Activated naive CD4-positive, alpha-beta T cell treated with Interleukin-2 at 50 U/mL for 16 hours (primary cell): ENCODE measurements around the gene MARCHF9.
A peak's percentile ranks its signal among the peaks of the same experiment; 100 is the strongest.

ENCODE experiments used
- DNase-seq: peaks from one replicate; pipeline ENCODE4 v3.0.0-alpha.2; 2020

Gene MARCHF9

DNA sequence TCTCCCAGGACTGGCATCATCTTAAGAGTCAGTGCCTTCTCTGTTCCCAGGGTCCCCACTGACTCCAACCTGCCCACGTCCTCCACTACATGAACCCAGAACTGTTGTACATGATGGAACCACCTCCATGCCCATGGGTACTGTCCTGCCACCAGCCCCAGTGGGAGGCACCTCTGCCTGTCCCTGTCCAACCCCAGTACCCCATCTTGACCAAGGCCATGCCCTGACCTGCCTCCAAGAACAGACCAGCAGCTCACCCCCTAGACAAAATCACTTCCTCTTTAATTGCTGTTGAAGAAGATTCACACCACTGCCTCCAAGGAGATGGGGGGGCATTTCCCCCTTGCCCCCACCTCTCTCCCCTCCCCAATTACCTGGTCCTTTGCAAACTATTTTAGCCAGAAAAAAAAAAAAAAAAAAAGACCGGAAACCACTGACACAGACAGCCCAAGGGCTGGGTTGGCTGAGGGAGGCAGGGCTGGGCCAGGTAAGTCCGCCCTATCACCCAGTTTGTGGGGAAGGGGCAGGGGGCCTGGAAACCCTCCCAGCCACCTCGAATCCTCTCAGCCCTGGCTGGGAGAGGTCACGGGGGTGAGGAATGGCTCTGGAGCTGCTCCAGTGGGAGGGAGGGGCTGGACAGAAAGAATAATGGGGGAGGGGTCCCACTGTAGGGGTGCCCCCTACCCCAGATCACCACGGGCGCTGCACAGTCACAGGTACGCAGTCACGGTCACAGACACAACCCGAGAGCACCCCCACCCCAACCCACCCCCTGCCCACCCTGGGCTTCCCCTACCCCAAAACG is 29.8 kb upstream of the MARCHF9 start:
- no peak for DNase-seq

DNA sequence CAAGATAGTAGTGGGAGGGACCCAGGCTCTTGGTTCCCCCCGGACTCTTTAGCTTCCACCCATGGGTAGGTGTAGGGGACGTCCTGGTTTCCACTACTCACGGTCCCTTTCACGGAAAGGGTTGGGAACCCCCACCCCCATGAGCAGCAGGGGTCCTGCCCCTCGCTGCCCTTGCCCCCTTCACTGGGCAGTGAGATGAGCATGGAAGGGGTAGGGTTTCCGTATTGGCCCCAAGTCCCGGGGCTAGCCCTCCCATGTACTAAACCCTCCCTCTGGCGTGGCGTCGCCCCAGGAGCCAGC is 29.1 kb upstream of the MARCHF9 start:
- DNase-seq = no peak

DNA sequence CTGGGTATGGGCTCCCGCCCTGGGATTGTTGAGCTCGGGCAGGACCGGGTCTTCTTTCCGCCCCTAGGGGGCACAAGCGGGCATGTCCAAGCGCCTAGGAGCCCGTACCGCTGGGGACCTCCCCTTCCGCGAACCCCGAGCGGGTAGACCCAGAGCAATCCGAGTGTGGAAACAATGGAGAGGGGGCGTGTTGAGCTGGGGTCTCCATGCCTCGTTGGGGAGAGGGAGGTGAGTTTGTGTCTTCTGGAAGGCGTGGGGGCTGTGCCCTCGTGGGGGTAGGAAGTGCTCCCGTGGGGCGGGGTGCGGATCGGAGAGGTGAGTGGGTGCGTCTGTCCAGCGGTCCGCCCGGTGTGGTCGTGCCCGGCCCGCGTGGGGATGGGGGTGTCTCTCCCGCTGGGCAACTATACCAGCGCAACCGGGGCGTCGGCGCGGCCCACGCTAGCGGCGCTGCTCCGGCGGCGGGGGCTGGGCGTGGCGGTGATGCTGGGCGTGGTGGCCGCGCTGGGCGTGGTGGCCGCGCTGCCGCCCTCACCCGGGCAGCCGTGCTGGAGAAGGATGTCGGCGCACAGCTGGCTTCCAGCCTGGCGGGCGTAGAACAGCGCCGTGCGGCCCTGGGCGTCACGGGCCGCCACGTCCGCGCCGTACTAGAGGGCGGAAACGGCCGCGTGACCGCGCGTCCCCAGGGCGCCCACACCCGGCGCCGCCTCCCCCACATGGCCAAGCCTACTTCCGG is 28.6 kb upstream of the MARCHF9 start:
- peak; percentile 14 for DNase-seq

DNA sequence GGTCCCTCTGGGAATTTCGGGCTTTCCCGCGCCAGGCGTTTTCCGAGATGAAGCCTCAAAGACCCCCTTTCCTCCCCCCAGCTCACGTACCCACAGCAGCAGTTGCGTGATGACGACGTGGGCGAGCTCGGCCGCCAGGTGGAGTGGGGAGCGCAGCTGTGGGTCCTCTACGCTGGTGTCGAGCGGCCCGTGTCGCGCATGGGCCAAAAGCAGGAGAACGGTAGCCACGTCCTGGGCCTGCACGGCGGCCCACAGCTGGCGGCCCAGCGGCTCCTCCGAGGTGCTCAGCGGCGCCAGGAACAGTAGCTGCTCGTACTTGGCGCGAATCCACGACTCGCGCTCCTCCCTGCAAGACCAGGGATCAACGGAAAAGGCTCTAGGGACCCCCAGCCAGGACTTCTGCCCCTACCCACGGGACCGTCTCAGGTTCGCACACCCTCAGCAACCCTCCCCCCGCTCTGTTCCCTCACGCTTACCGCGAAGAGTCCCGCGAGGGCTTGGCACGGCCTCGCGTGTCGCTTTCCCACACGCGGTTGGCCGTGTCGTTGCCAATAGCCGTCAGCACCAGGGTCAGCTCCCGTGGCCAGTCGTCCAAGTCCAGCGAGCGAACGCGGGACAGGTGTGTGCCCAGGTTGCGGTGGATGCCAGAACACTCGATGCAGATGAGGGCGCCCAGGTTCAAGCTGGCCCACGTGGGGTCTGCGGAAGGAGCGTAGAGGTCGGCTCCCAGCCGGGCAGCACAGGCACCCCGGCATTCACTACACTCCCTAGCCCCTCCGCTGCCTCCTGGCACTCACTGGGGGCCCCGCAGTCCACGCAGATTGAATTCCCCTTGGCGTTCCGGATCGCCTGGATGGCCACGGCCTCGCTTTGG is 27.8 kb upstream of the MARCHF9 start:
- DNase-seq = no peak

DNA sequence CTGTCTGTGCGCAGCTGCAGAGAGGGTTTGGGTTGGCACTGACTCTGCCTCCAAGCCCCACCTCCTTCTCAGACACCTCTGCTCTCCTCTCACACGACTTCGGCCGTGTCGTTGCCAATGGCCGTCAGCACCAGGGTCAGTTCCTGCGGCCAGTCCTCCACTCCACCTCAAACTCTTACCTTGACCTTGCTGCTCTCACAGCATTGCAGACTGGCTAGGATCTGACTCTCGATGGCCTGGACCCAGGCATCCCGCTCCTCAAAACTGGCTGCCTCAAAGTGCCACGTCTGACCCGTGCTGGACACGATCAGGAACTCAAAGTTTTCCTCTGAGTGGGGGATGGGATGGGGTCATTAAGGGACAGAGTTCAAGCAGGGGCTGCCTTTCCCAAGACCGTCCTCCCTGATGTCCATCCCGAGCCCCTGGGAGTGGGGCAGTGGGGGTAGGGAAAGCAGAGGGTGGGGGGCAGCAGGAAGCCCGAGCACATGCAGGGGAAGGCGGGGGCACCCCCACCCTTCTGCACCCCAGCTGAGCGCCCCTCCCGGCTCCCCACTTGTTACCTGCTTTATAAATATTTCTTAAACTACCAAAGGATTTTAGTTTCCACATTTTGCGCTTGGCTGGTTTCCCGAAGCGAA is 27.0 kb upstream of the MARCHF9 start:
- DNase-seq = no peak

DNA sequence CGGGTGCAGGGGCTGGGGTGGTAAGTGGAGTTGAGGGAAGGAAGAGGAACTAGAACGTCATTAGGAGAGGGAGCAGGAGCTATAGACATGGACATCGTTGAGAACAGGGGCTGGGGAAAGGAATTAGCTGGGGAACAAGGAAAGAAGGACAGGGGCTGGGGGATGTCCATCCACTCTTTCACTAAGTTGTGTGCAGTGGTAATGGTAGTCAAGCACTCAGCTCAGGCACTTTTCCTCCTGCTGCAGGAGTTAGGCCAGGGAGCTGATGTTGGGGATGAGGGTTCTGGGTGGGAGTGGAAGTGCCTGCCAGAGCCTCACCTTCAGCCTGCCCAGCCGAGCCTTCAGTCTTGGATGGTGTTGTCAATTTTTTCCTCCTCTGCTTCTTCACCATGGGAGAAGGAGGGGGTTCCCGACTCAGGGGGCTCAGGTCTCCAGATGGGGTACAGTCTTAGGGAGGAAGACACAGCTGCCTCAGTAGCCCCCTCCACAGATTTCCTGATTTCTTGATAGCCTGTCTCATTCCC is 25.5 kb upstream of the MARCHF9 start:
- no peak for DNase-seq

DNA sequence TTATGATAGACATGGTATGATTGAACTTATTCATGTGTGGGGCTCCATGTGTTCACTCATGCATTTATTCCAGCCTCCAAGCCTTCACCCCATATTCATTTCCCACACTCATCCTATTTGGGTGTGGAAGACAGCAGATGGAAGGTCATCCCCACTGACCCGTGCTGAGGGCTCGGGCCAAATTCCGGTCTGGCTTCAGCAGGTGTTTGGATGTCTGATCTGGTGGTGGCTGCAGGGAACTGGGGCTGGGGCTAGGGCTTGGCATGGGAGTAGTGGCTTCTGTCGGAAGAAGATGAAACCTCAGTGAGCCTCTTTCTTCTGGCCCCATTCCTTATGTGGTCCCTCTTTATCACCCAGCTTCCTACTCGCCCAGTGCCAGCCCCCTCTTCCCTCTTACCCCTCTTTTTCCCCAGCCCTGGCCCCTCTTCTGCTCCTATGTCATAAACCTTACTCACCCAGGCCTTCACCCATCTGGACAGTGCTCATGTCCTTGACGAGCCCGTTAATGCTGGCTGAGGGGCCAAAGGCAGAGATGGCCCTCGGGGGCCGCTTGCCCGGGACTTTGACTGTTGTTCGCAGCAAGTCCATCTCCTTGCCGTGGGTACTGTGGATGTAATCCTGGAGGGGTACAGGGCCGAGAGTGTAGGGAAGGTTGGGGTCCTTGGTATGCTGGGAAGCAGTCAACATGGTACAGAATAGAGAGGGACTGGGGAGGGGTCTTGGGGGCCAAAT is 24.4 kb upstream of the MARCHF9 start:
- DNase-seq = no peak

DNA sequence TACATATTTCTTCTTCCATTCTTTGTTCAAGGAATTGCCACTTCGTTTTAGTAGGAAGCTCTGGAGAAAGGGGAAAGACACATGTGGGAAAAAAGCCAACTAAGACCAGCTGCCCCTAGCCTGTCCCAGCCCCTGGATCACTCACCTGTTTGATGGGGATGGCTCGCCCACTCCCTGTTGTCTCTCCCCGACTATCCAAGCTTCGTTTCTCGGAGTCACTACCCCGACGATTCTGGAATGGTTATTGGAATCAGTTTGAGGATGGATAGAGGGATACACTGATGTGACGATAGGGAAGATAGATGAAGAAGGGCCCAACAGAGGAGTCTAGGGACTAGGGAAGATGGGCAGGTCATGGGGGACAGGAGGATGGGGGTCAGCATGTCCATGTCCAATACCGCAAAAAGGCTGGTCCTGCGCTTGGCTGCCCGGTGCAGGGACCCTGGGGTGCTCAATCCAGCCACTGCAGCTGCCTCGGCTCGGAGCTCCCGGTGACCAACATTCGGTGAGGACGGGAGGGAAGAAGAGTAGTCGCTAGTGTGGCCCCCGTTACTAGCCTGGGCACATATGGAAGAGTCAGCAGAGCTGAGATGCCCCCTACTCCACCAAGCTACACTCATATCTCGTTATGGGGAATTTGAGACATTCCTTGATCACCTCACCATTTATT is 23.4 kb upstream of the MARCHF9 start:
- no peak for DNase-seq

DNA sequence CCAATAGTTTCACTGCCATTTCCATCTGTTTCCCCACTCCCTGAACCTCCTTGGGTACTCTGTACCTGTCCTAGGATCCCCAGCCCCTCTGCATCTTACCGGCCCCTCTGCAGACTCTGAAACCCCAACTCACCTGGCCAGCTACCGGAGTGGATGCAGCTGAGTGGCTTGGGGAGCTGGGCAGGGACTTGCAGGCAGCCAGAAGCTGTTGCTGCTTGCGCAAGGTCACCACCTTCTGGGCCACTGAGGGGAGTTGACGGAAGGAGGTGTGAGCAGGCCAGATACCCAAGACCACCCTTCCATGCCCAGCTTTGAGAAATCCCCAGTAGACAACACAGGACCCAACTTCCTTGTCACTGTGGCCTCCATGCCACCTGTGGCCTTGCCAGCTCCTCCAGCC is 22.6 kb upstream of the MARCHF9 start:
- no peak for DNase-seq

DNA sequence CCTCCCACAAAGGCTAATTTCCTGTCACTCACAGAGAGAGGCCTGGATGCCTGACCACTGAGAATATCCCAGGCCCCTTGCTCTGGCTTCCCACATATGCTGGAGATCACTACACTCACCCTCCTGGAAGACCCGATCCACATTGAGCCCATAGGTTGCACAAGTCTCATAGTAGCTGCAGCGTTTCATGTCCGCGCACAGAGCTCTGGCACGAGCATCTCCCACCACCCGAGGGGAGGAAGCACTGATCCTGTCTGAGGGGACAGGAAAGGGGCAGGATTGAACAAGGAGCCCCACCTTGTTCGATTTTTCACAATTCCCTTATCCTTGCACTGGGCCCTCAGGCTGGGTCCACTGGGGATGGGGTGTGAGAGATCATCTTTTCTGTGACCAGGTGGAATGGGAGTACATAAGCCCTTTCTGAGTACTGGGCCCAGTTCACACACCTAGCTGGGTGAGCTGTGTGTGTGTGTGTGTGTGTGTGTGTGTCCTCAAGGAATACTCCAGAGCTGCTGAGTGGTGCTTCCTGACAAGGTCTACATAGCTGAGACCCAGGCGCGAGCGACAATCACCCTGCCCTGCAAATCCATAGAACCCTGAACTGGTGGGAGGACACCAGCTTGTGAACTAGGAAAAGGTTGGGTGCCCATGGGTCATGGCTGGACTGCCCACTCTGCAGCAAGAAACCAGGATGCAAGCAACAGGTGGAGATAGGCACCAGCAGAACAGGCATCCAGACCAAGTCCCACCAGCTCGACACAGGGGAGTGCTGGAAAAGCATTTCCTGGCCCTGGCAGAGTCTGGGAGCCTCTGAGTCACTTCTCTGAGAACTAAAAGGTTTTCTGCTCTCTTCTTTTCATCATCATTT is 21.9 kb upstream of the MARCHF9 start:
- DNase-seq = no peak

DNA sequence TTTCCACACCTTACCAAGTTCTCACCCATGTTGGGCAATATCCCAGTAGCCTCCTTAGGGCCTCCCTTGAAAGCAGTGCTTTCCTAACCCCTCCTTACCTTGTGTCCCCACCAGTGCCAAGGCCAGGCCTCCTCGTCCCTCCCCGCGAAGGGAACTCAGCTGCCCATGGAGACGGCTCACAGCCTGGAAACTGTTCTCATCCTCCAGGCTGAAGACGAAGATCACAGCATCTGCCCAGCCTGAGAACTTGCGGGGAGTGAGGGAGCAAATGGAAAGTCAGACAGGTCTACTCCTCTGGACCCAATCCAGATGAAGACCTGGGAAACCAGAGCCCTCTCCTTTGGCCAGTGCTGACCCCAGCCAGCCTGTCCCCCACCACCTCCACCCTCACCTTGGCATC is 21.0 kb upstream of the MARCHF9 start:
- DNase-seq = no peak

DNA sequence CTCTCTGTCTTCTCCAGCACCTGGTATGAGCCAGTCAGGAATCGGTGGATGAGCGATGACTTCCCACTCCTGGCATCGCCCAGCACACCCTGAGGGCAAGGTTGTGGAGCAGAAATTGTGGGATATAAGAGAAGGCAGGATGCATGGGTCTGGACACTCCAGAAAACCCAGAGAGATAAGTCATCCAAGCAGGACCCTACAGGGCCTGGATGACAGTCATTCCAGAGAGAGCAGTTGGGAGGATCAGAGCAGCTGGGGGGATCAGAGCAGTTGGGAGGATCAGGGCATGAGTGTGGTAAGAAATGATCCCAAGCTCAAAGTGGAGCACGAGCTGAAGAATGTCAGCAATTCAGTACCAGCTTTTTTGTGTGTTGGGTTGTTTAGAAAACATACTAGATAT is 20.3 kb upstream of the MARCHF9 start:
- DNase-seq = no peak

DNA sequence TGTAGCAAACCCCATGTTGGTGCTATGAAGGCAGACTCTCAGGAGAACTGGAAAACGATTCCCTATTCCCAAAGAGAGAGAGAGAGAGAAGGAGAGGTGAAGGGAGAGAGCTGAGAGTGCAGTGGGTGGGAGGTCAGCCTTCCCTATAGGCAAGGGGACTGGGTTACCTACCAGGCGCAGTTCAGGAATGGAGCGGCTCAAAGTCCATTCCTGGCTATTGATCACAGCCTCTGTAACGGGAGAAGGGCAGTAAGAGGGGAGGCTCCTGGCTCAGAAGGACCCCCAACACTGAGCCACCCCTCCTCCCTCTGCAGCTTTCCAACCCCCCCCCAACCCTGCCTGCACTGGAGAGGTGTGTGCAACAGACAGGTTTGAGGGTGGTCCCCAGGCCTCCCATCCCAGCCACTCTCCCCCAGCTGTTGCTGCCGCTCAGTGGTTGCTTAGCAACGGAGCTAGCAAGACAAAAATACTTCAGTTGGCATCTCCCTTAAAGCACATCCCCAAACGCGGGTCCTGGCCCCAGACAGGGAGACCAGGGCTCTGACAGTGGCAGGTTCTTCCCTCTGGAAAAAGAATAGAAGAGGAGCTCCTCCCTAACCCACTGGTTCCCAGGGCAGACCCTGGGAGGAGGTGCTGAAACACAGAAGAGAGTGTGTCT is 19.6 kb upstream of the MARCHF9 start:
- DNase-seq = no peak

DNA sequence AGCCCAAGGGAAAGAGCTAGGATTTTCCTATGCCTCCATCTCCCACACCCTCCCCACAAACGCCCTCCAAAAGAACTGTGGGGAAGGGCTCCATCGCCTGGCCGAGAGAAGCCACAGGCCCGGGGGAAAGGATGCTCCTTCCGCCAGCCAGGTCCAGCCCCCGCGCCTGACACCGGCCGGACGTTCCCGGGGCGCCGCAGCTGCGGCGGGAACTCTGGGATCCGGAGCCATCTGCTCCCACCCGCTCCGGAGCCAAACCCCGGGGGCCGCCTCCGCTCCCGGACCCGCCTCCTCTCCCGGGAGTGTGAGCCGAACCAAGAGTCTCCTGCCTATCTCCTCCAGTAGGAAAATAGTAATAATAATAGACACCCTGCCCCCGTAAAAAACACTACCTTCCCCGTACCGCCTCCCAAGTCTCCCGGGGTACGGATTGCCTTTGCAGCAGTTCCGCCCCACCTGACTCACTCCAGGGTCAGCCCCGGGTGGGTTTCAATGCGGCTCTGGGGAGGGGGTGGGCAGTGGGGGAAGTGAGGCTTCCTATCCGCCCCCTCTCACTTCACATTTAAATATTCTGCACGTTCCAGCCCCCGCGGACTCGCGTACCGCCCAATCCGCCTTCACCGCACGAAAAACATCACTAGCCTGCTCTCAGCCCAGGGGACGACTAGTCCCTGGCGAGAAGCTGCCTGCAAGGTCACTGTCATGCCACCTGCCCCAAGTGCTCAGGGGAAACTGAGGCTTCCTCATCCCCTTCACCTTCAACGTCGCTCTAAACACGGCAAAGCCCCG is 18.8 kb upstream of the MARCHF9 start:
- DNase-seq = no peak

DNA sequence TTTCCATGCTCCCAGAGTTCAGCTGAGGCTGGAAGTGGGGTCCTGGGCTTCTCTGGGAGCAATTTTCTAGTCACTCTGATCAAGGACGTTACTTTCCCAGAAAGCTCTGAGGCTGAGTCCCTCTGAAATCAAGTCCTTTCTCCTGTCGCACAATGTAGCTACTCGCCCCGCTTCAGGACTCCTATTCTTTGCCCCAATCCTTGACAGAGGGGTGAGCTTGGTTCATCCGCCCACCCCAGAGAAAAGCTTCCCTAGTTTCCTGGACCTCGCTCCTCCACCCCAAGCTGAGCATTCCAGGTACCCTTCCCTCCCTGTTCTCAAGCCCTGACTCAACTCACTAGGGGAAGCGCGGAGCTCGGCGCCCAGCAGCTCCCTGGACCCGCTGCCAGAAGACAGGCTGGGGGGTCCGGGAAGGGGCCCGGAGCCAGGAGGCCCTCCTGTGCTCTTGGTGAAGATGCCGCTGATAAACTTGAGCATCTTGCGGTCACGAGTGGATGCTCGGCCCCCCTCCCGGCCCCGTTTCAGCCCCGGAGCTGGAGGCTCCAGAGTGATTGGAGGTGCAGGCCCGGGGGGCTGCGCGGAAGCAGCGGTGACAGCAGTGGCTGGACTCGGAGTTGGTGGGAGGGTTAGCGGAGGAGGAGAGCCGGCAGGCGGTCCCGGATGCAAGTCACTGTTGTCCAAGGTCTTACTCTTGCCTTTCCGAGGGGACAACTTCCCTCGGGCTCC is 18.0 kb upstream of the MARCHF9 start:
- DNase-seq = no peak

DNA sequence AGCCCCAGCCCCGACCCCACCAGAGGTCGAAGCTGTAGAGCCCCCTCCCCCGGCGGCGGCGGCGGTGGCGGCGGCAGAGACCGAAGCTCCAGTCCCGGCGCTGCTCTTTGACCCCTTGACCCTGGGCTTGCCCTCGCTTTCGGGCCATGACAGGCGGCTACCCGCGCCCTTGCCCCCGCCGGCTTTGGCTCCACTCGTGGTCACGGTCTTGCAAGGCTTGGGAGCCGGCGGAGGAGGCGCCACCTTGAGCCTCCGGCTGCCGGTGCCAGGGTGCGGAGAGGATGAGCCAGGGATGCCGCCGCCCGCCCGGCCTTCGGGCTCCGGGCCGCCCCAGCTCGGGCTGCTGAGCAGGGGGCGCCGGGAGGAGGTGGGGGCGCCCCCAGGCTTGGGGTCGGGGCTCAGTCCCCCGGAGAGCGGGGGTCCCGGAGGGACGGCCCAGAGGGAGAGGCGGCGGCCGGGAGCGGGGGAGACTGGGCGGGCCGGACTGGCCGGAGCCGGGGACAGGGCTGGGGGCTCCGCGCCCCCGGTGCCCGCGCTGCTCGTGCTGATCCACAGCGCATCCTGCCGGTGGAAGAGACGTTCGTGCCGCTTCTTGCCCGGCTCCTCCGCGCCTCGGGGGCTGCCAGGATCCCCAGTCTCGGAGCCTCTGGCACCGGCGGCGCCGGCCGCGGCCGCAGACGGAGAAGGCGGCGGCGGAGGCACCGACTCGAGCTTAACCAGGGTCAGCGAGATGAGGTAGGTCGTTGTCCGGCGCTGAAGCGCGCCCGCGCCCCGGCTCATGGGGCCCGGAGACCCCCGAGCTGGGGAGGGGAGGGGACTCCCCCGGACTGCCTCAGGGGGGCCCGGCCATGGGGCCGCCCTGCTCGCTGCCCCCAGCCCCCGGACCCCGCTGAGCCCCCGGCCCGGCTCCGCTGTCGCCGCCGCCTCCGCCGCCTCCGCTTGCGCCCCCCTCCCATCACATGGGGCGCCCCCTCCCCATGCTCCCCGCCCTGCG is 17.1 kb upstream of the MARCHF9 start:
- no peak for DNase-seq

DNA sequence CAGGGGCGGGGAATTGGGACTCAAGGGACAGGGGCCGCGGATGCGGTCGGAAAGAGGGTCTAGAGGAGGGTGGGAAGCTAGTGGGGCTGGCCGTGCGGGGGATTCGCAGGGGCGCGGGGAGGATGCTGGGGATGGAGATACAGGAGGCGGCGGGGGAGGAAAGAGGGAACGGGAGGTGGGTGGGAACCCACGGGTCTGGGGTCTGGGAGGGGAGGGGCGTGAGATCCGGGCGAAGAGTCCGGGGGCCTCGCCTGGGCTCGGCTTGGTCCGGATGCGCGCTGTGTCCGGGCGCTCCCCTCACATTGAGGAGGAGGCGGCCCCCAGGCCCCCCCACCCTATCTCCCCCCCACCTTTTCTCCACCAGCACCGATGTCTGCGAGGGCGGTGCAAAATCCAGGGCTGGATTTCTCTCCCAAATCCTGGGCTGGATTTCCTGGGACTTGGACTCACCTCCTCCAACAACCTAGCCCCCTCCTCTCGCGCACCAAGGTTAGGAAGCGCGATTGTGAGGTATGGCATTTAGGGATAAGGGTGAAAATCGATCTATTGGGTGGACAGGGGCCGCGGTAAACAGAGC is 16.2 kb upstream of the MARCHF9 start, which contains the start of gene AGAP2:
TSS of gene AGAP2 (minus strand) at position 82 of the 577 bp plus-strand sequence. CDS start 496 bp downstream, outside the sequence.
- DNase-seq = no peak
